HG03095 (cell line): ENCODE data around the gene GHRH.

ENCODE experiments used
- ATAC-seq: cut with Tn5 transposase; IDR thresholded peaks from one replicate; pipeline ENCODE4 v1.9.1; 2021; ENCODE audit warnings: moderate library complexity; ENCODE audit not compliant: unreplicated experiment

Gene GHRH

DNA sequence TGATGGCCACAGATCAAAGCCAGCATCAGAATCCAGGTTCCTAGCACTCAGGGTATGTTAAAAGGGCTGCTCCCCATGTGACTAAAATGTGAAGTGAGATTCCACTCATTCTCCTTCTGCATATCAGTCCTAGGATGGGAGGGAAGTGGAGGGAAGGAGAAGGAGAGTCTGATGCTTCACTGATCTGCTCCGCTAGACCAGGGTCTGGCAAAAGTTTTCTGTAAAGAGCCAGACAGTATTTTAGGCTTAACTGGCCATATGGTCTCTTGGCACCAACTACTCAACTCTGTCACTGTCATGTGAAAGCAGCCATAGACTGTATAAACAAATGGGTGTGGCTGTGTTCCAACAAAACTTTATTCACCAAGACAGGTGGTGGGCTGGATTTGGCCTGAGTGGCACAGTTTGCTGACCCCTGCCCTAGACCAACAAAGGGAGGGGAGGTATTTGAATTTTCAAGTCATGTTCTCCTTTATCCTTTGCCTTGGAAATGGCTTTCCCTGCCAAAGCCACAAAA, 22.6 kb downstream of the GHRH start:
- ATAC-seq: no peak

DNA sequence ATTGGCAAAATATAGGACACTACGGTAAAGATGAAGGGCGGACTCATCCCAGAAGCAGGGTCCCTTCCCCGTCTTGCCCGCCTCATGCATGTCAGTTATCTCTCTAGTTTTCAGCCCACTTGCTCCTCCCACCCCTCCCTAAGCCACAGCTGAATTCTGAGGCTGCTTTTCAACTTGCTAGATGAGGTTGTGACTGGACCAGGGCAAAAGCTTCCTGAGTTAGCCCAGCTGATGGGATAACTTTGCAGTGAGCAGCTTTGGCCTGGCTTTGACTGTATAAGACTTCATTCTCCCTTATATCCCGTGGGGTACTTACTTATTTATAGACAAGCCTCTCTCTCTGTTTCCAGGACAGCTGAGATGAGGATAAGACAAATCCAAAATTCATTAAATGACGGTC, 23.2 kb downstream of the GHRH start:
- no peak for ATAC-seq

DNA sequence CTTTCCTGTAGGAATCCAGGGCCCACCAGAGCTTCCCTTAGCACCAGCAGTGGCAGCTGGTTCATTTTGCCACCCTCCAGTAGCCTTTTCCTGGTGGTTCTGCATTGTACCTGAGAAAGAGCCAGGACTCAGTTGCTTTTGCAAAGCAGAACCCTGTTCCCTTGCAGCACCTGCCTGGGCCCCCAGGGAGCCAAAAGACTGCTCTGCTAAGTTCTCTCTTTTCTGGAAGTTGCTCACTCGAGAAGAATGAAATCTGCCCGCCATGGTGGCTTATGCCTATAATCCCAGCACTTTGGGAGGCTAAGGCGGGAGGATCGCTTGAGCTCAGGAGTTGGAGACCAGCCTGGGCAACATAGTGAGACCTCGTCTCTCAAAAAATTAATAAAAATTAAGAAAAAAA, 24.0 kb downstream of the GHRH start:
- no peak for ATAC-seq

DNA sequence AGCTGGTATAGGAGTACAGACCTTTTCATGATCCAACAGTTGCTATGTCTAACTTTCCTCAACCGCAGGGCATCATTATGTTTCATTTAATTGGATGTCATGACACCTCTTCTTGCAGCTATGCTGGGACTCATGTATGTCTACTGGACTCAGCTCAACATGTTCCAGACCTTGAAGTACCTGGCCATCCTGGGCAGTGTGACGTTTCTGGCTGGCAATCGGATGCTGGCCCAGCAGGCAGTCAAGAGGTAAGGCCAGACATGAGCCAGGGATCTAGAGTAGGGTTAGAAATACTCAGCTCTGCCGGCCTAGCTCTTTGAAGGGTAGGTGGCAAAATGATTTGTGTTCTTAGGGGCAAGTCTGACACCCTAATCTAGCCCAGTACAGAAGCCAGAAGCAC, 25.2 kb downstream of the GHRH start:
- ATAC-seq: no peak

DNA sequence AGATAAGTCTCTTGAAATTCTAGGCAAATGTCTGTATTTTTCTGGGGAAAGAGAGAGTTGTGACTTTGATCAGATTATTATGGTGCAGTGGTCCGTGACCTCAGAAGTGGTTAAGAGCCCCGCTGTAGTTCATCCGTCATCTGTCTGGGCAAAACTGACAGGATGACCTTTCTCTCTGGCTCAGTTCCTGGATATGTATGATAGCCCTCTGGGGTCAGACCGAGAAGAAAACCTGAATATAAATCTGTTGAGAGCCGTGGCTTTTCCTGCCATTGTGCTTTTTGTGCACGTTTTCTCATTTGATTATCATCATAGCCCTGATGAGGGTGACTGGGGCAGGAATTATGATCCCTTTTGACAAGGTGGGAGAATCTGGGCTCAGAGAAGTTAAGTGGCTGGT, 26.5 kb downstream of the GHRH start:
- ATAC-seq: no peak

DNA sequence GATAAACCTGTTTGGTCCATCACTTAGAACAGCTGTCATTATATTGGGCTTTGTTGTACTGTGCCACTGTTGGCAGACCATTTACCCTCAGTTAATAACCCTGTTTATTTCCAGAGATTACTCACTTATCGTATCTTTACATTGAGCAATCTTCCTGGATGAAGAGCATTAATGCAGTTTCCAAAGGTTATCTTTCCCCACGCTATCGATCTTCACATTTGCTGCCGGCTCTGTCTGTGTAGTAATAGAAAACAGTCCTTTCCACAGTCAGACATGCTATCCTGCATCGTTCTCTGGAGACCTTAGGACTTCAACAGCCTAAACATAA, 27.4 kb downstream of the GHRH start:
- ATAC-seq: no peak

DNA sequence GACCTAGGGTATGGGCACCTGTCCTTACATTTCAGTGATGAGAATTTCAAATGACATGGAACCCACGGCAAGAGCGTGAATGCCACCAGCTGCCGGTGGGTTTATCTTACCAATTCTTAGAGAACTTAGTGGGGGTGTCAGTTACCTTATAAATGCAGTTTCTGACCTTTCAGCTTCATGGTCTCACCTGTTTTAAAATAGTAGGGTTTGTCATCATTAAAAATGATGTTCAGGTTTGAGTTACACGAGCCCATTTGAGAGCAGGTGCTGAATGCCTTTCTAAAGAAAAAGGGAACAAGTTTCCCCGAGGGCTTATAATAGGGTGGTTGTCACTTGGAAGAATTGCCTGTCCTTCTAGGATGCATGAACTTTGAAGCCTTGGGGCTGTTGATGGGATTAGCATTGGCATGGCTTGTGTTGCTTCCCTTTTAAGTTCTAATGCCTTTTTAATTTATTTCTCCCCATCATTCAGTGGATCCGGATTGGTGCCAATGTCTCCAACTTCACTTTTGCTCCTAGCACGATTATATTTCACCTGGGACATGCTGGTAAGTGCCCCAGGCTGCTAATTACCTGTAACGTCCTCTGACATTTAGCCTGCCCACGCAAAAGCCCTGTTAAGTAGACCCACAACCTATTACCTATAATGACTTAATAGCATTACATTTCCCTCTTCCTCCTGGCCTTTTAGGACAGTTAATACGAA, 27.9 kb downstream of the GHRH start:
- ATAC-seq: no peak

DNA sequence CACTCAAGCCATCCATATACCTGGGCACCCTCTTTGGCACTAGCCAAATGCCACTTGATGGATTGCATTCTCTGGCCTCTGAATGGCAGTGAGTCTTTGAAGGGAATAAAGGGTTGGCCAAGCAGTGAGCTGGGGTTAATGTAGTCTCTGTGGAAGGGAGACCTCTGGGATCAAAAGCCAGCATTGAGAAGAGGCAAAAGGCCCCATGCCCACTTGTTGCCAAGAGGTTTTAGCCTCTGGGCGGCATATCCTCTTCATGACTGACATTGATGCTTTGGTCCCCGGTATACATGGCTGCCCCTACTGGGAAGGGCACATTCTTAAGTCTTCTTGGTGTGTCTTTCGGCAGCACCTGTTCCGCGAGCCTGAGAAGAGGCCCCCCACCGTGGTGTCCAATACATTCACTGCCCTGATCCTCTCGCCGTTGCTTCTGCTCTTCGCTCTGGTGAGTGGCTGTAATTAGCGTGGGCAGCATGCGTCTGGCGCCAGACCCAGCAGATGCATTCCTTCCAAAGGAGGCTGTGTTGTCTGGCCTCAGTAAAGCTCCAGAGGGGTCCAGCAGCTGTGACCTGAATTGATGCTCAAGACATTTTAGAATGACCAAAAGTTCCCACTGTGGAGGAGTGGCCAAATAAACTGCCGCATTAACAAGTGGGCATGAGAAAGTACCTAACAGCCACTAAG, 29.5 kb downstream of the GHRH start:
- no peak for ATAC-seq

DNA sequence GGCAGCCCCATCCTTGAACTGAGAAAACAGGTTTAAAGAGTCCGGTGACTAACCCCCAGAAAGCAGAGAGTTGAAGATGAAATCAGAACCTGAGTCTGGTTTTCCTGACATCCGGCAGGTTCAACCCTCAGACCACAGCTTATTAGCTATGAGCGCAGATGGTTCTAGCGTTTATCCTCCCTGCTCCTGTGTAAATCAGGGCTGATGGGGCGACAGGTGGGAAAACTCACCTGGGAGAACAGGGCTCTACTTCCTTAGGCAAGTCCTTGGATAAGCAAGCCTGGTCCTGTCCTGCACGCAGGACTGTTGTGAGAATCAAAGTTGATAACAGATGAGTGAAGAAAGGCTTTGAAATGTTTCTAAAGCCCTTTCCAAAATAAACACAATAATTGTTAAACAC, 31.4 kb downstream of the GHRH start:
- ATAC-seq: no peak

DNA sequence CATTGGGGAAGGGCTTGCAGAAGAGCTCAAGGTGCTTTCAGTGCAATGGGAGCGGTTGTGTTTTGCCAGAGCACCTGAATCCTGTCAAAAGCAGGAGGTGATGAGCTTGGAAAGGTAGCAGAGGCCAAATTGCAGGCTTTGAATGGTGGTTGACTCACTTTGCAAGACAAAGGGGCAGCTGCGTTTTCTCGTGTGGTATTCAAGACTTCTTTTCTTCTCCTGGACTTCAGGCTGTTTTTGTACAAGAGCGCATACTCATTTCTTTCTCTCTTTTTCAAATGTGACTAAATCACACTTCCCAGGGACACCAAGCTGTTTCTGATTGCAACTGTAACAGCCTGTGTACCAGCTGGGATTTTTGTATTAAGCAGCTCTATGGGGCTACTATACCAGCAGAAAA, 32.3 kb downstream of the GHRH start:
- no peak for ATAC-seq

DNA sequence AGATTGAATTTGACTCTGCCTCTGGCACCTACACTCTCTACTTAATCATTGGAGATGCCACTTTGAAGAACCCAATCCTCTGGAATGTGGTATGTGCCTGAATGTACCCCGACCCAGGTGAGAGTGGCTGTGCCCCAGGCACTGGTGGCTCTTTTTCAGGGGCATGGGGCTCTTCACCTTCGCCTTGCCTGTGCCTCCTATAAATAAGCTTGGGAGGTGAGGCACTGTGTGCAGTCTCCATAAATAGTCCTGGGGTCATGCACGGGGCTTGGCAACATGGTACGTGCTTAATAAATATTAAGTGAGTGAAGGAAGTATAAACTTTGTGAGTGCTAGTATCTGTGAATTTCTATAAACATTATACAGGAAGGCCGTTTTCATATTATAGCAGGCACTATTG, 33.0 kb downstream of the GHRH start:
- ATAC-seq: no peak

DNA sequence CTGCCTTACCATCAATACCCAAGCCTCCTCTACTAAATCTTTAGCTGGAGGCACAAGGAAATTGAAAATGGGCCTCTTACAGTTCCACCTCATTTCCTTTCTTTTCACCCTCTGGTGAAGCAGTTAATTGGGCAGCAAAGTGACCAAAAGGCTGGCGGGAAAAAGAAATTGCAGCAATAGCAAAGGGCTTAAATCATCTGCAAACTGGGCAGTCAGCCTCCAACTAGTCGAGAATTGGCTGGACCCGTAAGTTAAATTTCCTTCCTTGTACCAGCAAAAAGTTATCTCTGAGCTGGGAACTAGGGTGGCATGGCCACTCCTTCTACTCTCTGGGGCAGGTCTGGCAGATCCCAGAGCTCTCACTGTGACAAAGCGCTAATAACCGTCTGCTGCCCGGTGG, 33.5 kb downstream of the GHRH start:
- no peak for ATAC-seq

DNA sequence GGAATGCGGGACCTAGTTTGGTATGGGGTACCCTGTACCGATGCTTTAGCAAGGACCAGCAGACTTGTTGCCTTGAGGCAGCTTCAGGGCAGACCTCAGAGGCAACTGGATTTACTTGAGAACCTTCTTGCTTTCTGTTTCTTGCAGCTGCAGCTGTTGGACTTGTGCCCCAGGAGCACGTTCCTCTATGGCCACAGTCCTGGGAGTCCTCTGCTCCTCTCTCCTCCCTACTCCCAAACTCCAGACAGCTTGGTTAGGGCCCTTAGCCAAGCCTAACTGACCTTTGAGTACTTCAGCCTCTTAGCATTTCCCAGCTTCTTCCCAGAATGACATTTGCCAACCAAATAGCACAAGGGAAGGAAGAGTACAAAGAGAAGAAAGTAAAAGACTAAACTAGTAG, 34.7 kb downstream of the GHRH start:
- ATAC-seq: no peak

DNA sequence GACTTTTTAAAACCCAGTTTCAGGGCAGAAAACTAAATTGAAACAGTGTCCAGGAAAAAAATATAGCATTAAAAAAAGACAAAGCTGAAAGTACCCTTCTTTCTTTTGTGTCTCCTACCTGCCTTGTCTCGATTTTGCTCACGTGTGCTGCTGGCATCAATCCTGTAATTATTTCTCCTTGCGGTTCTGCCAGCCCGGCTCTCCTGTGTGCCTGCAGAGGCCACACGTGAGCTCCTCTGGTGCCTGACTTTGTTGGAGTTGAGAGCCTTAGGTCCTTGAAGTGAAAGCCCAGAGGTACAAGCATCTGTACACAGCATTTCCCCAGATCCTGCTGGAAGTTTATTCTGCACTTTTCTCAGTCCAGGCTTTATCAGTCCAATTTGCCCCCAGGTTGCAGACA, 36.5 kb downstream of the GHRH start:
- no peak for ATAC-seq

DNA sequence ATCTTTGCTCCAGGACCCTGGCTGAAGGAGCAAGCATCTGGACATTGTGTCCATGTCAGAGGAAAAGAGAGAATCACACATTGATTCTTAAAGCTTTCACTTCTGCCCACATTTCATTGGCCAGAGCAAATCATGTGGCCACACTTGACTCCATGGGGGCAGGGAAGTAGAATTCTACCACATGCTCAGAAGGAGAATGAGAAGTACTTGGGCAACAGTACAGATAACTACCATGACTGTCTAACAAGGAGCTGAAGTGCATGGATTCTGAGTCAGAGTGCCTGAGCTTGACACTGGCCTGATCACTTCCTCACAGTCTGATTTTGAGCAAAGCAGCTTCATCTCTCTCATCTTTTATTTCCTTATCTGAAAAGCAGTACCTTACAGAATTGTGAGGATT, 38.6 kb downstream of the GHRH start:
- no peak for ATAC-seq

DNA sequence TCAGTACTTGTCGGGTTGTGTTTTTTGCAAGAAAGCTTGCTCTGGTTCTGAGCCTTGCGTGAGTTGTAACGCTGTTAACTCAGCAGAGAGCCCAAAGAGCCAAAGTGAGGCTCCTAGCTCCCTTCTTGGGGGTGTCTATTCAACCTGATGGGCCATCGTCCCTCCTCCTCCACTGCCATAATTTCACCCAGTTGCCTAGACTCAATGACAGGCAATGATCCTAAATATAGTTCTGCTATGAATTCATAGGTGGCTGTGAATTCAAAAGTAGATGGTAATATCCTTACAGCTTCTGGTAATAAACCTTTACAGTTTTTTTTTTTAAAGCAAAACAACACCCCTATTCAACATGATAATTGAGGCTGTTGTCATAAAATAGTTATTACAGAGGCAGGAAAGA, 39.5 kb downstream of the GHRH start:
- no peak for ATAC-seq

DNA sequence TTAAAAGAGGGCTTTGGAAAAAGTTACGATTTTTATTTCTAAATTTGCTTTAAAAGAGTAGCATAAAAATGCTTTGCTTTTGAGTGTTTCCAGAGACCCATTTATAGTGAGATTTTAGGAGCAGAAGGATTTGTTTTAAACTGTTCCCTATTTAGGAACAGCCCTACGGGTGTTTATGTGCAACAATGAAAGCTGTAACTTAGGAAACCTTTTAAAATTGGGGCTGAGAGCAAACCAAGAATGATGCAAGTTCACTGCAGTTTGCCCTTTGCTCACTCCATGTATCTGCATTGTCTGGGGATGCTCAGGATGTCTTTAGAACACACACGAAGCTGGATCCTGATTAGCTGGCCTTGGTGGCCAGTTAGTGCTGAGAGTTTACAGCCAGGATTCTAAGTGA, 40.9 kb downstream of the GHRH start:
- ATAC-seq: no peak

DNA sequence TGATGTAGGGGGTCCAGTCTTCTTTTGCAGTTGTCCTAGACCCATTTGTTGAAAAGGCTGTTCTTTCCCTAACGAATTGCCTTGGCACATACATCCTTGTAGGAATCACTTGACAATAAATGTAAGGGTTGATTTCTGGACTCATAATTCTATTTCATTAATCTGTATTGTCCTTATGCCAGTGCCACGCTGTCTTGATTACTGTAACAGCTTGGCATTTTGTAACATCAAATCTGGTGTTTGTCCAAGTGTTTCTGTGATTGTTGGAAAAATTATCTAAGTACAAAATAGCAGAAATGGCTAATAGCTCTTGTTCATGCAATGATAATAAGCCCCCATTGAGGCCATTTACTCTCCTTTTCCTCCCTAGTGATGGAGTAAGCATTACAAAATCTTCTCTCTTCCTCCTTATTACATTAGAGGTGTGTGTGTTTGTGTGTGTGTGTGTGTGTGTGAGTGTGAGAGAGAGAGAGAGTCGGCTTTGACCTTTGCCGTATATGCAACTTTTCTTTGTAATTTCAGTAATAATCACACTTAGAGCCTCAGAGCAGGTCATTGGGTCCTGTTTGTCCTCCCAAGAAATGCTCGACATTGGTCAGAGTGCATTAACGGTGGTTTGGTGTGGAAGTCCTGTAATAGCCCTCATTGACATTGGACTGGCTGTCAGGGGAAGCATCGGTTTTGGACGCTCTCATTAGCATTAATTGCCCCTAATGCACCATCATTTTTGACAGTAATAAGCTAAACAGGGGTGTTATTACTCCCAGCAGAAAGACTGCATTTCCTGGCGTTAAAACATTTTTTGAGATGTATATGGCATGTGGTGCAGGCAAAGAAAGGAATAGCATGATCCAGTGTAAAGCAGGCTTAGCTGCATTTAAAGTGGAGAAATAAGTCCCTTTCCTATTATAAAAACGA, 41.6 kb downstream of the GHRH start:
- ATAC-seq: no peak

DNA sequence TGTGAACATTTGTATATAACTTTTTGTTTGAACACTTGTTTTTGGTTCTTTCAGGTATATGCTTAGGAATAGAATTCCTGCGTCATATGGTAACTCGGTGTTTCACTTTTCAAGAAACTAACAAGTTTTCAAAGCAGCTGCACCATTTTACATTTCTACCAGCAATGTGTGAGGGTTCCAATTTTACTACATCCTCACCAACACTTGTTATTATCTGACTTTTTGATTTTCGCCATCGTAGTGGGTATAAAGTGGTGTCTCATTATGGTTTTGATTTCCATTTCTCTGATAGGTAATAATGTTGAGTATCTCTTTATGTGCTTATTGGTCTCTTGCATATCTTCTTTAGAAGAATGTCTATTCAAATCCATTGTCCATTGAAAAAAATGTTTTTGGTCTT, 42.6 kb downstream of the GHRH start:
- no peak for ATAC-seq

DNA sequence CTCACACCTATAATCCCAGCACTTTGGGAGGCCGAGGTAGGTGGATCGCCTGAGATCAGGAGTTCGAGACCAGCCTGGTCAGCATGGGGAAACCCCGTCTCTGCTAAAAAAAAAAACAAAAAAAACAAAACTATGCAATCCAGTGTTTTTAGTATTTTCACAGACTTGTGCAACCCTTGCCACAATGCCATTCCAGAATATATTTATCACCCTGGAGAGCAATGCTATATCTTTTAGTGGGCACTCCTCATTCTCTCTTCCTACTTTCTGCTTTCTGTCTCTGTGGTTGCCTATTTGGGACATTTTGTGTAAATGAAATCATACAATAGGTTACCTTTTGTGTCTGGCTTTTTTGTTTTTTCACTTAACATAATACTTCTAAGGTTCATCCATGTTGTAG, 43.2 kb downstream of the GHRH start:
- no peak for ATAC-seq

DNA sequence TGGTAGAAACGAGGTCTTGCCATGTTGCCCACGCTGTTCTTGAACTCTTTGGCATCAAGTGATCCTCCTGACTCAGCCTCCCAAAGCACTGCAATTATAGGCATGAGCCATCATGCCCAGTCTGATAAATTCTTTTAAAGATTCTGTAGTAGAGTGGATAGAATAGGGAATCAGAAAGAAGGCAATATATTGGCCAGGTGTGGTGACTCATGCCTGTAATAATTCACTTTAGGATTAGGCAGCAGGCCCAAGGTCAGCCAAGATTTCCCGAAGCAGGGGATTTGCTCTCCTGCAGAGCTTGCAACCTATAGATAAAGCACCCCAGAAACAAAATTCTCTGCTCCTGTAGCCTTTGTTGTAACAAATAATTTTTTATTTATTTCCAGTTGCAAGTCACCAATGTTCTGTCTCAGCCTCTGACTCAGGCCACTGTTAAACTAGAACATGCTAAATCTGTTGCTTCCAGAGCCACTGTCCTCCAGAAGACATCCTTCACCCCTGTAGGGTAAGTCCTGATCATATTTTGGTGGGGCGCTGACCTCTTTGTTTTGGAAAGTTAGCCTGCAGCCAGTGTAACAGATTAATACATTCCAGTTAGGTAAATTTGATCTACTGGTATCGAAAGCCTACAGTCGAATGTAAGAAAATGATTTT, 51.8 kb downstream of the GHRH start:
- no peak for ATAC-seq
